GM19372 (cell line): ENCODE results near the gene KLHL18.
"Not testable (repeated sequence)": the region's sequence is repeated elsewhere in the genome, so short reads cannot be mapped to it uniquely, and the experiment has no call there.

Source experiments
- ATAC-seq: cut with Tn5 transposase; IDR thresholded peaks from one replicate; pipeline ENCODE4 v1.9.1; 2021; ENCODE audit warnings: mild to moderate bottlenecking, low read depth, moderate library complexity; ENCODE audit not compliant: unreplicated experiment

Gene KLHL18

DNA sequence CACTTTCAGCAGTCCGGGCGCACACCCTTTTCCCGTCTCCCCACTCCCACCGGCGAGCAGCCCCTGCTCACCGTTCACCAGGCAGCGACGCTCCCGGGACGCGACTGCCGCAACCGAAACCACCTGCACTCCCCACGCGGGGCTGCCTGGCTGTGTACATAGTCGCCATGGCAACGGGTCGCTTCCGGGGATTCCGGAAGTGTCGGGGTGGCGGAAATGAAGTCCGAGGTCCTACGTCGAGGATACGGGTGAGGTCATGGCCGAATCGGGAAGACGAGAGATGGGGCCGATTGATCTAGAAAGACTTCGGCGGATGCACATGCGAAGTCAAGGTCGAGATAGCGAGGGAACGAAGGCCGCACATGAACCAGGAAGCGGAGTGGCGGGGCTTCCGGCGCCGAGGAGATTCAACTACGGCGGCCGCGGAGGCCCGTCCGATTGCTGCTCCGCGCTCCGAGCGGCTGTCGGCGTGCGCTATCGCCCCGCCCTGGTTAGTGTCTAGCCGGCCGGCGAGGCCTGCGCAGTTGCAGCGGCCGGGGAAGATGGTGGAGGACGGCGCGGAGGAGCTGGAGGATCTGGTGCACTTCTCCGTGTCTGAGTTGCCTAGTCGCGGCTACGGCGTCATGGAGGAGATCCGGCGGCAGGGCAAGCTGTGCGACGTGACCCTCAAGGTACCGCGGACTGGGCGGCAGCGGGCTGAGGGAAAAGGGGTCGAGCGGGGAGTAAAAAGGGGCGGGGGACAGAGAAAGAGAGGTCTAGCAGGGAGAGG lies at the start of gene KLHL18, which contains the start of gene KIF9:
TSS of gene KLHL18 (plus strand) at position 521 of the 769 bp plus-strand sequence. CDS start at position 543, 22 bp downstream.
TSS of gene KIF9 (minus strand) at position 376 of the 769 bp plus-strand sequence. CDS start 5,425 bp downstream, outside the sequence.
- peak; percentile 83 for ATAC-seq

- no peak for ATAC-seq
Measured at GRCh38 chr3:47238017-47238416, 44.7 kb upstream of the KLHL18 start.

DNA sequence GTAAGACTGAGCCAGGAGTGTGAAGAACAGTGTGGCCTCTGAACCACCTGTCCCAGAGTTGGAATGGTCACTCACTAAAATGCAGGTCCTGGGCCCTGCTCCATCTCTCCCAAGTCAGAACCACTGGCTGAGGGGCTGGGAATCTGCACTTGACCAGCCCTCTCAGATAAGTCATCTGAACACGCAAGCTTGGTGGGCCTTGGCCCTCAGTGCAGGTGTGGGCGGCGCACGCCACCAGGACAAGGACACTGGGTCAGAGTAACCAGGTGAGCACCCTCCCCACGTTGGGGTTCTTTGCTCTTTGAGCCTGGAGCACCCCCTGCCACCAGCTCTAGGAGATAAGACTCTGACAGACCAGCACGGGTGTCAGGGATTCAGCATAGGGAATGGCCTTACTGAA lies 42.8 kb upstream of the KLHL18 start:
- ATAC-seq: no peak

DNA sequence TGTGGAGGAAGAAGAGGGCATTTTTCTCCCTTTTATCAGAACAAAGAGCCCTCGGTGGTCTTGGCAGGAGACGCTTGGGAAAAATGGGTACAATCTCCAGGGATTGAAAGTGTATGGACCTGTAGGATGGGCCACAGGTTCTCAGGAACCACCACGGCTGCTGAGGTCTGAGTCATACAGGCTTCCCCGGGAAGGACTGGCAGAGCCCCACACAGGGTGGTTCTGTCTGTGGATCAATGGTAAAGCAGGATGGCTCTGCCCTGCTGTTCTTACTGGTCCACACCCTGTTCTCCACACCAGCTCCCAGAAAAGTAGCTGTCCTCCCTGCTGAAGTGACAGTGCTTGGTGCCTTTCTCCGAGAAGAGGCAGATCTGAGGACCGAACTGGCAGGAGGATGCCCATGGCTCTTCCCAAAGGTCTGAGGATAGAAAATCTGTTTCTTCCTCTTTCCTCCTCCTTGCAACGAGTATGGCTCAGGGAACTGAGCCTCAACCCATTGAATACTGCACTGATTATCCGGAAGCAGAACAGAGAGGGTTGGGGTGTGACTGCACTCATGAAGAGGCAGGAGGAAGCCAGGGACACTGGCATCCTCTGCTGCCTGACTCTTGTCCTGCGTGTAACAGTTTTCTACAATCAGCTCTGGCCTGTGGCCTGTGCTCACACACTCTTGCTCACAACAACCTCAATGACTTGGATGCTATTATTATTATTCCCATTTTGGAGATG lies 39.2 kb upstream of the KLHL18 start:
- ATAC-seq: no peak

DNA sequence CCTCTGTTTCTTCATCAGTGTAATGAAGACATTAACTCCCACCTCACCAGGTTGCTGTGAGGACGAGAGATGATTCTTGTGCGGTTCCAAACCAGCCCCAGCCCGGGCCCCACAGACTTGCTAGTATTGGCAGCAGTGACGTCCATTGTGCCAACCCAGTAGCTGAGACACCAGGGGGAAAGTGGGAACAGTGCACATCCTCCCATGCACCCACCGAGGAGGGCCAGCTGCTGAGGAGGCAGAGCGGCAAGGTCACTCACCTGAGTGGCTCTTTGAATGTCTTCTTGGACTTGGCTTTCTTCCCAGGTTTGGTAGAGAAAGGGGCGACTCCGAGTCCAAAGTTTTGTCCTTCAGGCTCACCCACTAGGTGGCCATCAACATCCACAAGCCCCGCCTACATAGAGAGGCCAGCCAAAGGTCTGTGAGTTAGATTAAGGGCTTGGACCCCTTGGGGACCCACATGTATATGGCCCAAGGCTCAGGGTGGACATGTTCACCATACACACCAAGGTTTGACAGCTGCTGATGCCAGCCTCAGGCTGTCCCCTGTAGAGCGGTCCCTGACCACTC lies 38.1 kb upstream of the KLHL18 start:
- ATAC-seq: no peak

DNA sequence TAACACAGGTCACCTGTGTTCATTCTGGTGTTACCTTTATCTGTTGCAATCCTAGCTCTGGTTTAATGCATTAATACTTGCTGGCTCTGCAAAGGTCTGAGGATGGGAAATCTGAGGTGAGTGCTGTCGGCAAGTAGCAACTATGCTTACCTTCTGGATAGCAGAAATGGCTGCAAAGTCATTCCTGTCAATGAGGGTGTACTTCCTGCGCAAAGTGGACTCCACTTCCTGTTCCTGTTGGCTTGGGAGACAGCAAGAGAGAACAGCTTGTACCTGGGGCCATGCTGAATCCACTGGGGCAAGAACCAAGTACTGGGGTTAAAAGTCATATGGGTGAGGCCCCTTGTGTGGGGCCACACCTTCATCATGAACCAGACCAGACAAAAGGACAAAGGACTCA lies 37.5 kb upstream of the KLHL18 start:
- ATAC-seq: no peak

GRCh38 chr3:47247131-47248064 lies 35.3 kb upstream of the KLHL18 start:
- no peak for ATAC-seq

DNA sequence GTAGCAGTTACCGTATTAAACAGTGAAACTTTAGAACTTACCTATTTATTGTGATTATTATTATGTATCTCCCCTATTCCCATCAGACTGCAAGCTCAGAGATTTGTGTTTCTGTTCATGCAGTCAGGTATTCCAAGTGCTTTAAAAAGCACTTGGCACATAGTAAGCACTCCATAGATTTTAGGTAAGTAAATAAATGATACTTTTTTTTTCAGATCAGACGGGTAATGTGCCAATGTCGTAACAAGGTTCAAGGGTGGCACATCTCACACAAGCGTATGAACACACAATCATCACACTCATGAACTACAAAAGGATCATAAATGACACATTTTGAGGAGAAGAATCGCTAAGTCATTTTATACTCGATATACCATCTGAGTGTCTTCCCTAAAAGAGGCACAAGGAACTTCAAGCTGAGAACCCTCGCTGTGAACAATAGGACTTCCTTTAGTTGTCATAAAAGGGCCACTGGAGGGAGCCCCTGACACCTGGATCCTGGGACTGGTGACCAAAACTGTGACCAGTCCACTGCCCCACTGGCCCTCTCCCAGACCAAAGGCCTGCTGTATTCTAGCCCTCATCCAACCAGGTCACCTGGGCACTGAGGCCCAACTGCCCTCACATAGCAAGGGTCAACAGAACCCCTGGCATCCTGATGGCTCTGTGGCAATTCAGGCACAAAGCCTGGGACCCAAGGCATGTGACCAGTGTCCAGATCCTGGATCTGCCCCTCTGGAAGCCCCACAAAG lies 32.3 kb upstream of the KLHL18 start:
- ATAC-seq: no peak

DNA sequence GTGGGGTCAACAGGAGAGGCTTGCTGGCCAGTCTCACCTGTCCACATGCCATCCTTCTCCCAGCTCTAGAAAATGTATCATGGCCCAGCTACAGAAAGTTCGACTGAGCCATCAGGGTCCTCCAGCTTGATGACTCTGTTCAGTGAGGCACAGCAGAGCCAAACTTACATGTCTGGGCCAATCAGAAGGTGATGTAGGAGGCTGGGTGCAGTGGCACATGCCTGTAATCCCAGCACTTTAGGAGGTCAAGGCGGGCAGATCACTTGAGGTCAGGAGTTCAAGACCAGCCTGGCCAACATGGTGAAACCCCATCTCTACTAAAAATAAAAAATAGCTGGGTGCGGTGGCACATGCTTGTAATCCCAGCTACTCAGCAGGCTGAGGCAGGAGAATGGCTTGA lies 31.7 kb upstream of the KLHL18 start:
- ATAC-seq: not testable (repeated sequence)

- no peak for ATAC-seq
Measured at GRCh38 chr3:47251689-47252088, 31.1 kb upstream of the KLHL18 start.

- not testable (repeated sequence) for ATAC-seq
Measured at GRCh38 chr3:47256331-47256730, 26.4 kb upstream of the KLHL18 start.

GRCh38 chr3:47259114-47259513 lies 23.6 kb upstream of the KLHL18 start:
- ATAC-seq: no peak

DNA sequence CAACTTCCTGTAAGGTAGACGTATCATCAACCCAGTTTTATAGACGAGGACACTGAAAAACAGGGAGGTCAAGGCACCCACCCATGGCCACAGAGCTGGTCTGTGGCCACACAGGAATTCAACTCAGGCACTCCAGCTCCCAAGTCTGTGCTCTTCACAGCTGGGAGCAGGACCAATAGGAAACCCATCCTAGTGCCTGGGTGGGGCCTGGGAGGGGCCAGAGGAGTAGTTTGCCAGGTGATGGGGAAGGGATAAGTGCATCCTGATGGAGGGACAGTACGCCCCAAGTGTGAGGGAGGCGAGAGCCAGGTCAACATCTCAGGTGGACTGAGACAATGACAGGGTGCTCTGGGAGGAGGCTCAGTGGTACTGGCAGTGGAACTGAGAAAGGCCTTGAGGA lies 22.1 kb upstream of the KLHL18 start:
- ATAC-seq: no peak

- ATAC-seq: no peak
Measured at GRCh38 chr3:47261301-47261700, 21.4 kb upstream of the KLHL18 start.

- no peak for ATAC-seq
Measured at GRCh38 chr3:47265008-47265407, 17.7 kb upstream of the KLHL18 start.

GRCh38 chr3:47265725-47266428 lies 16.9 kb upstream of the KLHL18 start:
- no peak for ATAC-seq

DNA sequence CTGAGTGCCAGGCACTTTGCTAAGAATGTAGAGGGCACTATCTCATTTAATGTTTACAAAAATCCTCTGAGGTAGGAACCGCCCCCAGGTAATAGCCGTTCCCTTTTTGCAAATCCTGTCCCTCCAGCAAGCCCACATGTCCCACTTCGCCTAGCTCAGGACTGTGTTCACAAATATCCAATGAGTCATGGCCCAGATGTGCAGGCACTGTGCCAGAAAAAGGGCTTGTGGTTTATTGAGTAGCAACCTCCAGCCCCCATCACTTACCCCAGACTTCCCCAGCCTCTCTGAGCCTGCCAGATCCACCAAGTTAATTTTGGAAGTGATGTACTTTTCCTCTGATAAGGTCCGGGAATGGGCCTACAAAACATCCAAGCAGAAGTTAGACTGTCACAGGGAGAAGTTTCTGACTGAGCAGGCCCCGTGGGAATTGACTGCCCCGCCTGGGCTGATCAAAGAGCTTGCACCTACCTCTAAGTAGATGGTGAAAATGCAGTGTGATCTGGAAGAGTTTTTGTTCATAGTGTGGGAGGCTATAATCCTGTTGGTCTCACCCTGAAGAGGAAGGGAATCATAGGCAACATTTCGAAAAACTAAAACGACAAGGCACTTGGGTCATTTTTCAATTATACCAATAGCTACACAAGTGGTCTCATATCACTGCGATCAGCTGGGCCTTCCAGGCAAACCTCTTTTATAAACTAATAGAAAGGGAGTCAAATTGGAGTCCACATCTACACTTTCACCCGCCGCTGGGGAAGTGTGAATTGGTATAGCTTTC lies 15.8 kb upstream of the KLHL18 start:
- ATAC-seq: no peak

GRCh38 chr3:47267490-47267824 lies 15.3 kb upstream of the KLHL18 start:
- no peak for ATAC-seq
